Ovary (tissue), 9 donors: ENCODE data around the gene SNTB2. TPM values are rescaled to one million over a fixed set of nuclear protein-coding genes. Genes with fewer than 3 reads are reported as not detected.

Source experiments
- DNase-seq, 5 donors: peaks; one replicate each; pipeline ENCODE4 v3.0.0-alpha.2; 2019 to 2020
- H3K27ac ChIP-seq, 2 donors: fragments of 200-600 bp; one replicate each; pipeline versions ENCODE4 v1.5.1 to v1.8.0; 2019 to 2022
- H3K27me3 ChIP-seq: fragments of 200-600 bp; one replicate; pipeline ENCODE4 v1.8.0; 2022
- H3K36me3 ChIP-seq: fragments of 200-600 bp; sonication (generic); one replicate; pipeline ENCODE4 v1.5.1; 2019
- H3K4me1 ChIP-seq: one replicate; pipeline ENCODE4 v1.8.1; 2013; ENCODE audit warnings: mild to moderate bottlenecking, moderate library complexity; ENCODE audit not compliant: insufficient read depth
- H3K4me3 ChIP-seq: fragments of 200-600 bp; sonication (generic); one replicate; pipeline ENCODE4 v1.5.1; 2017
- H3K9me3 ChIP-seq, 2 donors: fragments of 200-600 bp in 1 of 2; sonication (generic) in 1 of 2; one replicate each; pipeline versions ENCODE4 v1.5.1 to v1.8.1; 2013 to 2019; ENCODE audit warnings: mild to moderate bottlenecking in 1 of 2, moderate library complexity in 1 of 2
- CTCF ChIP-seq, 3 donors: fragments of 450-650 bp in 2 of 3; fragments of 200-600 bp in 1 of 3; IDR thresholded peaks; one replicate each; pipeline versions ENCODE4 v1.5.1 to v1.8.0; 2016 to 2022; ENCODE audit warnings: antibody characterized with exemption in 3 of 3, mild to moderate bottlenecking in 1 of 3
- EP300 ChIP-seq: sonication (generic); formaldehyde crosslinking; IDR thresholded peaks from one replicate; pipeline ENCODE4 v1.6.1; 2017; ENCODE audit warnings: antibody characterized with exemption
- POLR2A ChIP-seq: fragments of 450-650 bp; IDR thresholded peaks from one replicate; pipeline ENCODE4 v1.6.1; 2017; ENCODE audit warnings: antibody characterized with exemption, mild to moderate bottlenecking, moderate library complexity
- WGBS, 3 donors: extraction: QIAGEN DNeasy Blood & Tissue Kit in 1 of 3; methylation state at CpG; one replicate each; pipeline versions ENCODE4 v1.1.5 to v1.1.7; 2013 to 2017; 5-methylcytosine and 5-hydroxymethylcytosine counted together
- intact Hi-C, 4 donors: fragments of 100-400 bp; cut with DNase I; formaldehyde crosslinking; loops; one replicate each; pipeline versions ENCODE4 v1.11.0 to v1.15.1; 2022 to 2023
- polyA plus RNA-seq, 2 donors: library from polyadenylated mRNA; stranded (reverse); fragments of 200-250 nt in 1 of 2; fragments of 350-450 nt in 1 of 2; fragmentation: Illumina TruSeq in 1 of 2; extraction: RNeasy Lipid Tissue Mini Kit (QIAGEN cat#74804) in 1 of 2; gene quantifications; one replicate each; pipeline ENCODE4 v1.2.3, GENCODE V29; 2013 to 2014
- total RNA-seq, 7 donors: library from RNA; depleted of rRNA in 2 of 7; stranded (reverse); fragments of >200 nt in 2 of 7; fragmentation: NEBNext Ultra II Directional in 3 of 7; extraction: Animal tissue kit (Norgen Biotek cat#: 25700) in 3 of 7; gene quantifications; one replicate each; pipeline versions ENCODE4 v1.1.0 to v1.2.4, GENCODE V29; 2016 to 2023
- donor health status: DM: no; HTN: no; CAD: no; lungs with moderate emphysema.
- donor health status: DM: no; HTN: no; CAD: no.
- donor health status: Bipolar disorder and iron deficiency.
- donor health status: DM: yes; HTN: yes; CAD: no.
- donor health status: DM: no; HTN: no; CAD: no.
- donor health status: DM: yes; HTN: yes; CAD: no.

Gene SNTB2
- total and polyA plus RNA-seq, 9 donors, result 9.4 to 51.8 (median 36.9) TPM

GRCh38 chr16:69166946-69167930 is 19.7 kb upstream of the SNTB2 start:
- no peak overlapping the region for H3K4me3 ChIP-seq
- TF ChIP-seq POLR2A, result no peak
- no peak for TF ChIP-seq EP300
- no peak for TF ChIP-seq CTCF (IDR thresholded peaks at IDR 0.05)
- WGBS, 3 donors, result 70 to 79% (median 74%) methylated on average over 7 of the region's 7 CpGs
- no peaks in the 10 kb centered on the region for H3K27me3 ChIP-seq
- DNase-seq, result no peak
- peaks cover 3% of the 10 kb centered on the region for H3K4me1 ChIP-seq
- no peak overlapping the region for H3K27ac ChIP-seq
- intact Hi-C loops, result no loop called here
- no peaks in the 10 kb centered on the region for H3K36me3 ChIP-seq
- no peaks in the 10 kb centered on the region for H3K9me3 ChIP-seq

GRCh38 chr16:69169051-69169450 is 17.9 kb upstream of the SNTB2 start:
- Histone ChIP-seq H3K27ac (no peak overlapping the region), H3K4me3 (no peak overlapping the region), H3K9me3 (no peaks in the 10 kb centered on the region), H3K36me3 (no peaks in the 10 kb centered on the region), H3K4me1 (peaks cover 6% of the 10 kb centered on the region), H3K27me3 (no peaks in the 10 kb centered on the region)
- intact Hi-C loops, result no loop called here
- 94 to 97% (median 95%) methylated on average over 4 of the region's 4 CpGs for WGBS, 3 donors
- TF ChIP-seq POLR2A (no peak), CTCF (IDR thresholded peaks at IDR 0.05) (no peak), EP300 (no peak)
- DNase-seq, result no peak

- H3K4me1 ChIP-seq, result peaks cover 12% of the 10 kb centered on the region
- no peak overlapping the region for H3K4me3 ChIP-seq
- no peaks in the 10 kb centered on the region for H3K27me3 ChIP-seq
- H3K36me3 ChIP-seq, result no peaks in the 10 kb centered on the region
- intact Hi-C loops, result no loop called here
- H3K27ac ChIP-seq, result no peak overlapping the region
- TF ChIP-seq EP300 (no peak), POLR2A (no peak), CTCF (IDR thresholded peaks at IDR 0.05) (no peak)
- WGBS, 3 donors, result 68 to 72% (median 68%) methylated on average over 6 of the region's 6 CpGs
- no peak for DNase-seq
- no peaks in the 10 kb centered on the region for H3K9me3 ChIP-seq
Observed at GRCh38 chr16:69169607-69170352, 17.2 kb upstream of the SNTB2 start.

GRCh38 chr16:69171325-69172084 is 15.5 kb upstream of the SNTB2 start:
- peaks cover 14% of the 10 kb centered on the region for H3K4me1 ChIP-seq
- no peak overlapping the region for H3K4me3 ChIP-seq
- peak overlapping the region in 1 of 2 donors; percentile 72 for H3K27ac ChIP-seq
- no peaks in the 10 kb centered on the region for H3K27me3 ChIP-seq
- DNase-seq, result no peak
- intact Hi-C loops, result no loop called here
- H3K9me3 ChIP-seq, result no peaks in the 10 kb centered on the region
- TF ChIP-seq EP300, result no peak
- no peak for TF ChIP-seq CTCF (IDR thresholded peaks at IDR 0.05)
- no peak for TF ChIP-seq POLR2A
- no peaks in the 10 kb centered on the region for H3K36me3 ChIP-seq
- WGBS, 3 donors, result 5 to 7% (median 5%) methylated on average over 6 of the region's 6 CpGs
